Measurements from ENCODE around the gene FBXO21. TPM values are rescaled to one million over a fixed set of nuclear protein-coding genes. Genes with fewer than 3 reads are reported as not detected.

The FBXO21 gene
- total RNA-seq, 3 donors from 2014 or later (not counting 1 experiment from before 2014, with no cell fraction given), result 39.8 to 48.8 (median 39.9) TPM

- Mint-ChIP-seq H3K36me3 (peaks cover 32% of the 10 kb centered on the region), H3K27ac (no peak overlapping the region), H3K27me3 (ENCODE audit: low read depth in 2 of 2) (no peaks in the 10 kb centered on the region), H3K9me3 (no peaks in the 10 kb centered on the region), H3K4me3 (no peak overlapping the region), H3K4me1 (peaks cover 11 to 21% of the 10 kb centered on the region in 2 donors)
- 100% methylated on average over 2 of the region's 2 CpGs for WGBS (ENCODE audit: insufficient coverage)
- Histone ChIP-seq H3K27me3 (ENCODE audit: control insufficient read depth, insufficient read depth, low read length) (no peaks in the 10 kb centered on the region), H3K9me3 (ENCODE audit: control insufficient read depth, insufficient read depth, low read length) (no peaks in the 10 kb centered on the region), H3K36me3 (ENCODE audit: control insufficient read depth, insufficient read depth, low read length) (peaks cover 71% of the 10 kb centered on the region), H3K27ac (ENCODE audit: low read length) (no peak overlapping the region), H3K4me3 (ENCODE audit: low read length) (no peak overlapping the region), H3K4me1 (ENCODE audit: control insufficient read depth, insufficient read depth, low read length) (no peaks in the 10 kb centered on the region)
- ATAC-seq (no peak), DNase-seq (no peak)
- TF ChIP-seq CTCF (IDR thresholded peaks at IDR 0.05), result no peak
- intact Hi-C loops (cut with micrococcal nuclease), result no loop called here
These were observed 11.5 kb downstream of the FBXO21 start for GRCh38 chr12:117178745-117179144.

GRCh38 chr12:117178301-117178700, 12.0 kb downstream of the FBXO21 start:
- Mint-ChIP-seq H3K27ac (no peak overlapping the region), H3K9me3 (no peaks in the 10 kb centered on the region), H3K36me3 (peaks cover 37% of the 10 kb centered on the region), H3K27me3 (ENCODE audit: low read depth in 2 of 2) (no peaks in the 10 kb centered on the region), H3K4me1 (peaks cover 11 to 21% of the 10 kb centered on the region in 2 donors), H3K4me3 (no peak overlapping the region)
- Histone ChIP-seq H3K27me3 (ENCODE audit: control insufficient read depth, insufficient read depth, low read length) (no peaks in the 10 kb centered on the region), H3K4me3 (ENCODE audit: low read length) (no peak overlapping the region), H3K36me3 (ENCODE audit: control insufficient read depth, insufficient read depth, low read length) (peaks cover 72% of the 10 kb centered on the region), H3K9me3 (ENCODE audit: control insufficient read depth, insufficient read depth, low read length) (no peaks in the 10 kb centered on the region), H3K4me1 (ENCODE audit: control insufficient read depth, insufficient read depth, low read length) (no peaks in the 10 kb centered on the region), H3K27ac (ENCODE audit: low read length) (no peak overlapping the region)
- no peak for TF ChIP-seq CTCF (IDR thresholded peaks at IDR 0.05)
- ATAC-seq, result no peak
- intact Hi-C loops (cut with micrococcal nuclease), result no loop called here
- WGBS (ENCODE audit: insufficient coverage), result 98% methylated on average over 10 of the region's 10 CpGs
- DNase-seq, result no peak

- H3K36me3 ChIP-seq (ENCODE audit: control insufficient read depth, insufficient read depth, low read length), result peaks cover 77% of the 10 kb centered on the region
- no peaks in the 10 kb centered on the region for H3K4me1 ChIP-seq (ENCODE audit: control insufficient read depth, insufficient read depth, low read length)
- no peak overlapping the region for H3K4me3 Mint-ChIP-seq
- no peaks in the 10 kb centered on the region for H3K27me3 Mint-ChIP-seq (ENCODE audit: low read depth in 2 of 2)
- no peak for ATAC-seq
- peaks cover 38% of the 10 kb centered on the region for H3K36me3 Mint-ChIP-seq
- no peaks in the 10 kb centered on the region for H3K9me3 Mint-ChIP-seq
- intact Hi-C loops (cut with micrococcal nuclease), result no loop called here
- H3K4me3 ChIP-seq (ENCODE audit: low read length), result no peak overlapping the region
- H3K9me3 ChIP-seq (ENCODE audit: control insufficient read depth, insufficient read depth, low read length), result no peaks in the 10 kb centered on the region
- WGBS (ENCODE audit: insufficient coverage), result 93% methylated on average over 3 of the region's 3 CpGs
- no peak for DNase-seq
- H3K27me3 ChIP-seq (ENCODE audit: control insufficient read depth, insufficient read depth, low read length), result no peaks in the 10 kb centered on the region
- H3K4me1 Mint-ChIP-seq, result peaks cover 5% of the 10 kb centered on the region in 2 donors
- TF ChIP-seq CTCF (IDR thresholded peaks at IDR 0.05), result no peak
- H3K27ac Mint-ChIP-seq, result no peak overlapping the region
- H3K27ac ChIP-seq (ENCODE audit: low read length), result no peak overlapping the region
These were observed 18.1 kb downstream of the FBXO21 start for GRCh38 chr12:117172168-117172567.

GRCh38 chr12:117171499-117172162, 18.6 kb downstream of the FBXO21 start:
- no peak for DNase-seq
- no peaks in the 10 kb centered on the region for H3K9me3 ChIP-seq (ENCODE audit: control insufficient read depth, insufficient read depth, low read length)
- peaks cover 78% of the 10 kb centered on the region for H3K36me3 ChIP-seq (ENCODE audit: control insufficient read depth, insufficient read depth, low read length)
- no peaks in the 10 kb centered on the region for H3K27me3 ChIP-seq (ENCODE audit: control insufficient read depth, insufficient read depth, low read length)
- peaks cover 5% of the 10 kb centered on the region in 2 donors for H3K4me1 Mint-ChIP-seq
- H3K4me1 ChIP-seq (ENCODE audit: control insufficient read depth, insufficient read depth, low read length), result no peaks in the 10 kb centered on the region
- H3K9me3 Mint-ChIP-seq, result no peaks in the 10 kb centered on the region
- TF ChIP-seq CTCF (IDR thresholded peaks at IDR 0.05), result no peak
- no peak overlapping the region for H3K27ac ChIP-seq (ENCODE audit: low read length)
- no peak overlapping the region for H3K4me3 Mint-ChIP-seq
- H3K36me3 Mint-ChIP-seq, result peaks cover 38% of the 10 kb centered on the region
- no peak overlapping the region for H3K4me3 ChIP-seq (ENCODE audit: low read length)
- ATAC-seq, result no peak
- 100% methylated on average over 1 of the region's 2 CpGs for WGBS (ENCODE audit: insufficient coverage)
- no peak overlapping the region for H3K27ac Mint-ChIP-seq
- no peaks in the 10 kb centered on the region for H3K27me3 Mint-ChIP-seq (ENCODE audit: low read depth in 2 of 2)
- intact Hi-C loops (cut with micrococcal nuclease), result no loop called here

Measured in natural killer cell (primary cell).